GM12878 (cell line): ENCODE data around the gene EXO5. TPM values are rescaled to one million over a fixed set of nuclear protein-coding genes. Genes with fewer than 3 reads are reported as not detected.

Experiments used
- ATAC-seq: fragments of 200-7000 bp; cut with Tn5 transposase; 3 replicates; pipeline ENCODE4 v1.9.1; 2020; ENCODE audit warnings: mild to moderate bottlenecking, moderate library complexity
- BruUV-seq: library from RNA; stranded (reverse); fragments of 400-500 nt; replicated peaks from 2 replicates; lab custom pipeline; 2021; lab: Mats Ljungman, UMichigan
- CTCF ChIA-PET: fragments of 300-600 bp; sonication (Branson Sonifier 250); formaldehyde crosslinking; extraction: SDS; loops from one replicate; lab custom pipeline; 2021; ENCODE audit warnings: inconsistent platforms; lab: Yijun Ruan, JAX
- POLR2A ChIA-PET: fragments of 350-600 bp; formaldehyde crosslinking; extraction: SDS; loops from one replicate; lab custom pipeline; 2021; ENCODE audit warnings: inconsistent platforms; lab: Charles Lee
- RAD21 ChIA-PET: fragments of 300-600 bp; sonication (Branson Sonifier 250); formaldehyde crosslinking; loops from one replicate; lab custom pipeline; 2023; ENCODE audit warnings: antibody characterized with exemption; ENCODE audit not compliant: unreplicated experiment; lab: Charles Lee
- SMC1A ChIA-PET: fragments of 300-600 bp; sonication (Branson Sonifier 250); formaldehyde crosslinking; loops from one replicate; lab custom pipeline; 2023; ENCODE audit not compliant: unreplicated experiment, uncharacterized antibody; lab: Charles Lee
- DNase-seq: peaks from one replicate; pipeline ENCODE4 v3.0.0-alpha.2; 2011; ENCODE audit warnings: low read depth, low spot score
- FAIRE-seq: peaks from 3 replicates; lab custom pipeline; 2011; peaks lifted over from hg19 to GRCh38; lab: Jason Lieb, UNC
- H2AFZ ChIP-seq: 2 replicates; pipeline ENCODE4 v1.6.0; 2011; ENCODE audit warnings: low read depth, low read length, control low read depth; ENCODE audit not compliant: control insufficient read depth
- H3K27ac ChIP-seq: 2 replicates; pipeline ENCODE4 v1.5.1; 2011; ENCODE audit warnings: control low read depth; ENCODE audit not compliant: control insufficient read depth, insufficient read depth
- H3K27me3 ChIP-seq, 2 experiments: replicated peaks in 1 of 2; 2 replicates each; pipeline versions ENCODE4 v1.6.0 to v1.6.1; 2011; ENCODE audit warnings: low read length in 1 of 2; ENCODE audit not compliant: control insufficient read depth in 2 of 2, insufficient read depth in 2 of 2
- H3K36me3 ChIP-seq, 2 experiments: 2 replicates each; pipeline ENCODE4 v1.5.1; 2011; ENCODE audit warnings: low read length in 1 of 2; ENCODE audit not compliant: control insufficient read depth in 2 of 2, insufficient read depth in 2 of 2
- H3K4me1 ChIP-seq: 2 replicates; pipeline ENCODE4 v1.6.1; 2011; ENCODE audit warnings: mild to moderate bottlenecking, low read length, moderate library complexity, mixed read lengths; ENCODE audit not compliant: control insufficient read depth, insufficient read depth
- H3K4me2 ChIP-seq: 2 replicates; pipeline ENCODE4 v1.6.0; 2011; ENCODE audit warnings: control low read depth; ENCODE audit not compliant: control insufficient read depth, insufficient read depth
- H3K4me3 ChIP-seq: fragments of 200-600 bp; sonication (generic); 2 replicates; pipeline ENCODE4 v1.5.1; 2016
- H3K79me2 ChIP-seq: 2 replicates; pipeline ENCODE4 v1.6.0; 2011; ENCODE audit warnings: low read length; ENCODE audit not compliant: control insufficient read depth, insufficient read depth
- H3K9ac ChIP-seq: 2 replicates; pipeline ENCODE4 v1.8.0; 2011; ENCODE audit warnings: low read length, control low read depth, mixed read lengths; ENCODE audit not compliant: control insufficient read depth, insufficient read depth
- H3K9me3 ChIP-seq: replicated peaks from 3 replicates; pipeline ENCODE4 v1.5.1; 2011; ENCODE audit warnings: mild to moderate bottlenecking, low read length; ENCODE audit not compliant: control insufficient read depth, insufficient read depth
- H4K20me1 ChIP-seq: 2 replicates; pipeline ENCODE4 v1.6.0; 2011; ENCODE audit not compliant: control insufficient read depth, insufficient read depth
- BACH1 ChIP-seq: fragments of 450-650 bp; IDR thresholded peaks from 2 replicates; pipeline ENCODE4 v1.6.1; 2017; ENCODE audit warnings: mild to moderate bottlenecking, borderline replicate concordance
- CBX5 ChIP-seq: sonication (generic); IDR thresholded peaks from 2 replicates; pipeline ENCODE4 v1.6.1; 2016; ENCODE audit warnings: low read depth, moderate library complexity, mild to moderate bottlenecking, inconsistent platforms
- E2F8 ChIP-seq: fragments of 450-650 bp; IDR thresholded peaks from 2 replicates; pipeline ENCODE4 v1.6.1; 2018; ENCODE audit warnings: mild to moderate bottlenecking, low read depth, moderate library complexity; ENCODE audit not compliant: partially characterized antibody
- KLF5 ChIP-seq: fragments of 450-650 bp; IDR thresholded peaks from 2 replicates; pipeline ENCODE4 v1.6.1; 2014; ENCODE audit warnings: mild to moderate bottlenecking; ENCODE audit not compliant: partially characterized antibody
- NFXL1 ChIP-seq: fragments of 450-650 bp; IDR thresholded peaks from 2 replicates; pipeline ENCODE4 v1.6.1; 2017; ENCODE audit warnings: antibody characterized with exemption, mild to moderate bottlenecking, borderline replicate concordance
- RAD51 ChIP-seq: fragments of 450-650 bp; IDR thresholded peaks from 2 replicates; pipeline ENCODE4 v1.6.1; 2016; ENCODE audit warnings: moderate library complexity, mild to moderate bottlenecking, inconsistent platforms
- ZNF217 ChIP-seq: fragments of 450-650 bp; IDR thresholded peaks from 2 replicates; pipeline ENCODE4 v1.6.1; 2017; ENCODE audit warnings: antibody characterized with exemption, mild to moderate bottlenecking
- ZNF274 ChIP-seq: IDR thresholded peaks from one replicate; pipeline ENCODE4 v1.8.0; 2011; ENCODE audit not compliant: insufficient read length, insufficient read depth
- WGBS: methylation state at CpG from one replicate; pipeline ENCODE4 v1.1.6; 2016; ENCODE audit warnings: low lambda C conversion rate; ENCODE audit not compliant: insufficient replicate concordance, insufficient coverage; ENCODE audit errors: missing lambda C conversion rate; 5-methylcytosine and 5-hydroxymethylcytosine counted together
- in situ Hi-C: fragments of 300-500 bp; cut with MboI; formaldehyde crosslinking; loops from 9 replicates; pipeline ENCODE4 v1.14.3; 2018; ENCODE audit warnings: mixed read lengths
- intact Hi-C: fragments of 100-400 bp; cut with micrococcal nuclease; formaldehyde crosslinking; loops from one replicate; pipeline ENCODE4 v1.14.2; 2022; ENCODE audit not compliant: unreplicated experiment
- polyA plus RNA-seq, 11 experiments: library from polyadenylated mRNA; depleted of rRNA in 4 of 11; unstranded in 6 of 11; stranded (reverse) in 5 of 11; fragments of >200 nt; fragmentation: Nextera tagmentation in 4 of 11; fragmentation: Illumina TruSeq in 1 of 11; extraction: Ambion mirVana in 4 of 11; extraction: Trizol in 1 of 11; gene quantifications; 1 replicate in 1 of 11; 2 replicates in 10 of 11; pipeline versions ENCODE4 v1.2.1 to v1.2.3, GENCODE V29; 2011 to 2016; ENCODE audit warnings: inconsistent platforms in 2 of 11, missing spikeins in 2 of 11, low read depth in 1 of 11
- total RNA-seq, 4 experiments: library from RNA; depleted of rRNA in 3 of 4; stranded (reverse); fragments of >200 nt in 3 of 4; fragmentation: Illumina TruSeq in 1 of 4; extraction: Trizol in 1 of 4; gene quantifications; 2 replicates each; pipeline versions ENCODE4 v1.2.1 to v1.2.3, GENCODE V29; 2013 to 2021
- TF ChIP-seq, protein P1 (sequence below): IDR thresholded peaks from 2 replicates; pipeline ENCODE4 v1.6.1; 2011; ENCODE audit warnings: borderline replicate concordance, low read depth, mild to moderate bottlenecking, moderate library complexity, mixed read lengths, low read length; ENCODE audit not compliant: insufficient read depth; ENCODE audit errors: extremely low read length
- TF ChIP-seq, protein P2 (sequence below): fragments of 450-650 bp; IDR thresholded peaks from 2 replicates; pipeline ENCODE4 v1.6.1; 2017; ENCODE audit warnings: low read depth, mild to moderate bottlenecking, moderate library complexity

The EXO5 gene
- total and polyA plus RNA-seq, 10 of the 15 experiments (the other 5 are each of a cell fraction or from before 2014, with no cell fraction given): 2.1 to 10.1 (median 8.5) TPM

DNA sequence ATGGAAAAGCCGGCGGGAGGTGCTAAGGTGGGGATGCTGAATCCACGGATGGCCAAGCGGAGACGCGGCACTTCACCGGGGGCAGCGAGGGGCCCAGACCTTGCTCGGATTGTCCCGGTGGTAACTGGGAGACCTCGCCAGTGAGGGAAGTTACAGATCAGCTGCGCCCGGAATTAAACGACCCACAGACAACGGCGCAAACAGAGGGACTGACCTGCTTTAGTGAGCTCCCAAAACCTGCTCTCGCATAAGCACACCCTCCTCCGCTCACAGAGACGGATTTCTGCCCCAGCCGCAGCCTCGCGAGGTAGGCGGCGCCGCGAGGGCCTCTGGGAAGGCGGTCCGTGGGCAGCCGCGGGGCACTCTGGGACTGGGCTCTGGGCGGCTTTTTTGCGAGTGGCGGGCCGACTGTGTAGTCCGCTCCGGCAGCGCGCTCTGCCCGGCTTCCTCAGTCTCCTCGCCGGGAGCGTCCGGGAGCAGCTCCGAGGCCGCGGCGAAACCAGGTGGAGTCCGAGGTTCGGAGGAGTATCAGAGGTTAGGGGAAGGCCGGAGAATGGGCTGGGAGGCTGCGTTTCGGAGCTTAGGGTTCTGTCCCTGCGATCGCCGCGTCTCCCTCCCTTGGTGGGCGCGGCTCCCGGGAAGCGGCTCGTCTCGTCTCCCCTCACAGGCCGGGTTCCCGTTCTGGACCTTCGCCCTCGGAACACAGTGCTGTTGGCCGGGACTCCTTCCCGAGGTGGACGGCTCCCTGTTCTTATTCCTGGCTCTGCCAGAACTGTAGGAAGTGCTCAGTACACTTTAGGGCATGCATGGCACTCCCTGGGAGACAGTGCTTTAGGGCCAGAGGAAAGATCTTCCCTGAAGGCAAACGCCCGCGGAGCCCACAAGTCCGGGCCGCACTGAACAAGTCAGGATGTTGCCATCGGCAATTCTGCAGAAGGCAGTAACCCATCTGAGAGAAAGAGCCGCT, at the start of gene EXO5 (continued):
- TF ChIP-seq E2F8: no peak

GRCh38 chr1:40462956-40463590, 45.5 kb upstream of the EXO5 start:
- Histone ChIP-seq H3K36me3 (no peaks in the 10 kb centered on the region; a peak in 2 of 4 replicates), H3K9me3 (peaks cover 61% of the 10 kb centered on the region), H3K4me2 (no peak overlapping the region), H4K20me1 (no peaks in the 10 kb centered on the region), H3K79me2 (no peaks in the 10 kb centered on the region), H2AFZ (no peak overlapping the region), H3K4me1 (no peaks in the 10 kb centered on the region), H3K27ac (no peak overlapping the region), H3K9ac (no peak overlapping the region), H3K27me3 (no peaks in the 10 kb centered on the region), H3K4me3 (no peak overlapping the region)
- no peak for TF ChIP-seq BACH1
- TF ChIP-seq, protein P1, sequence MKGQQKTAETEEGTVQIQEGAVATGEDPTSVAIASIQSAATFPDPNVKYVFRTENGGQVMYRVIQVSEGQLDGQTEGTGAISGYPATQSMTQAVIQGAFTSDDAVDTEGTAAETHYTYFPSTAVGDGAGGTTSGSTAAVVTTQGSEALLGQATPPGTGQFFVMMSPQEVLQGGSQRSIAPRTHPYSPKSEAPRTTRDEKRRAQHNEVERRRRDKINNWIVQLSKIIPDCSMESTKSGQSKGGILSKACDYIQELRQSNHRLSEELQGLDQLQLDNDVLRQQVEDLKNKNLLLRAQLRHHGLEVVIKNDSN: no peak
- TF ChIP-seq ZNF274: peak; percentile 99
- 0 out of 2 replicates have a peak, but pooled peaks have one; percentile 59 for TF ChIP-seq NFXL1
- TF ChIP-seq CBX5: peak; percentile 100
- TF ChIP-seq KLF5: peak; percentile 96
- TF ChIP-seq, protein P2, sequence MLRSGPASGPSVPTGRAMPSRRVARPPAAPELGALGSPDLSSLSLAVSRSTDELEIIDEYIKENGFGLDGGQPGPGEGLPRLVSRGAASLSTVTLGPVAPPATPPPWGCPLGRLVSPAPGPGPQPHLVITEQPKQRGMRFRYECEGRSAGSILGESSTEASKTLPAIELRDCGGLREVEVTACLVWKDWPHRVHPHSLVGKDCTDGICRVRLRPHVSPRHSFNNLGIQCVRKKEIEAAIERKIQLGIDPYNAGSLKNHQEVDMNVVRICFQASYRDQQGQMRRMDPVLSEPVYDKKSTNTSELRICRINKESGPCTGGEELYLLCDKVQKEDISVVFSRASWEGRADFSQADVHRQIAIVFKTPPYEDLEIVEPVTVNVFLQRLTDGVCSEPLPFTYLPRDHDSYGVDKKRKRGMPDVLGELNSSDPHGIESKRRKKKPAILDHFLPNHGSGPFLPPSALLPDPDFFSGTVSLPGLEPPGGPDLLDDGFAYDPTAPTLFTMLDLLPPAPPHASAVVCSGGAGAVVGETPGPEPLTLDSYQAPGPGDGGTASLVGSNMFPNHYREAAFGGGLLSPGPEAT: peak; percentile 34; the same call in 1 of the 2 replicates
- peak; percentile 74; the same call in 1 of the 2 replicates for TF ChIP-seq ZNF217
- TF ChIP-seq RAD51: no peak
- in situ Hi-C loops: no loop called here
- 69% methylated on average over 3 of the region's 3 CpGs for WGBS
- ChIA-PET POLR2A (no interaction called here), RAD21 (no interaction called here), CTCF (no interaction called here), SMC1A (no interaction called here)
- no peak for FAIRE-seq
- BruUV-seq: no TSS peak
- ATAC-seq: no peak
- intact Hi-C loops: no loop called here
- no peak for DNase-seq
